Measurements from ENCODE around the gene C3orf85.

The C3orf85 gene

DNA sequence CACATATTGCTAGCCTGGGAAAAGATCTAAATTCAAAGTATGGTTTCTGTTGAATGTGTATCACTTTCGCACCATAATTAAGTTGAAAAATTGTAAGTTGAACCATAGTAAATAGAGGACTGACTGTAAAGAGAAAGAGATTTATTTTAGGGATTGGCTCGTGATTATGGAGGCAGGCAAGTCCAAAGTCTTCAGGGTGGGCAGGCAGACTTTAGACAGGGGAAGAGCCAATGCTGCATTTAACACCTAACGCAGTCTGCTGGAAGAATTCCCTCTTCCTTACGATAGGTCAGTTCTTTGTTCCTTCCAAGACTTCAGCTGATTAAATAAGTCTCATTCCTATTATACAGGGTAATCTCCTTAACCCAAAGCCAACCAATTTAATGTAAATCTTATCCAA, 15.8 kb downstream of the C3orf85 start:
- no peak for DNase-seq (ENCODE audit: low read depth, low spot score)

DNA sequence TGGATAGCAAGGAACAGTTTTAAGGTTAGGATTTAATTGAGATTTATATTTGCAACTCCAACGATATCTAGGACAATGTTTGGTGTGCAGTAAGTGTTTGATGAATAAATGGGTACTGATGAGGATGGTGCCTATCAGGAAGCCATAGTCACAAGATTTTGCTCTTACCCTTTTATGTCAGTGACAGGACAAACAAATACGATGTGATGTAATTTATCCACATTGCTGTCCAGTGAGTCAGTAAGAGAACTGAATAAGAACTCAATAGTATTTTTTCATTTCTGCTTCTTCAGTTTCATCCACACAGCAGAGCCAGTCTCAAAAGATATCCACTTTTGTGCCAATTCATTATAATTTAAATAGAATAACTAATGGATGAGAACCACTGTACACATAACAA, 18.5 kb downstream of the C3orf85 start:
- DNase-seq (ENCODE audit: low read depth, low spot score), result no peak

DNA sequence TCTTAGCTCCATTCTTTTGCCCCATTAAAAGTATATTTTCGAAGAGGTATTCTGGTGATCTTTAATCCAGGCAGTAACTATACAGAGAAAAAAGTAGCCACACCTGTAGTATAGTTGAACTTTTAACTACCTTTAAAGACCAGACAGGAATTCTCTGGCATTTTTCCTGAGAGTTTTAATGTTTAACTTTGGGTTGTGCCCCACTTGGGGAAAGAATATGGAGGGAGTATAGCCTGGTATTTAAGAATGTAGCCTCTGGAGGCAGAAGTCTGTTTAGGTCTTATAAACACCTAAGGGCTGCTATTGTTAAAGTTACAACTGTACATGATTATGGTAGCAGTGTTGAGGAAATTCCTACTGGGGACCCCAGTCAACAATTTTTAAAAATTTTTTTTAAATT, 19.3 kb downstream of the C3orf85 start:
- DNase-seq (ENCODE audit: low read depth, low spot score), result no peak

DNA sequence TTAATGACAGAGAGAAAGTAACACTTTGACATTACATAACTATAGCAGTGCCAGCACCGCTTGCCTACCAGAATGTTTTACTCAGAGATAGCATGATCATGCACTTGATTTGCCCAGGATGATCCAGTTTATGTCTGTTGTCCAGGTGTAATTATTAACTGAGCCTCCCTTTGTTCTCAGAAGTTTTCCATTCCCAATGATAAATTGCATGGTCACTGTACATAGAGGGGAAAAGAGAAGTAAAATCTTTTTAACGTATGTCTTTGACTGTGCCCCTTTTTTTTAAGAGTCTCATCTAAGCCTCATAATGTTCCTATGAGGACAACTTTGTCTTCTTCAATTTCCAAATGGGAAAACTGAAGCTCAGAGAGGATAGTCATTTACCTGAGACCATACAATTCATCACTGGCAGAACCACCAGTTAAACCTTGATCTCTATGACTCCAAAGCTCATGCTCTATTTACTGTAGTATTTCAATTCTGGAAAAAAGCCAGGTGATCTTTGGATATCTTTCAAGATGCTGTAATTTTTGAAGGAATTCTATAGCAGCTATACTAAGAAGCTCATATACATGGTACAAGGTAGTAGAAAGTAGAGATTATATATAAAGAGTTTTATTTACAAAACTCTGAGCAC, 25.1 kb downstream of the C3orf85 start:
- DNase-seq (ENCODE audit: low read depth, low spot score), result no peak

DNA sequence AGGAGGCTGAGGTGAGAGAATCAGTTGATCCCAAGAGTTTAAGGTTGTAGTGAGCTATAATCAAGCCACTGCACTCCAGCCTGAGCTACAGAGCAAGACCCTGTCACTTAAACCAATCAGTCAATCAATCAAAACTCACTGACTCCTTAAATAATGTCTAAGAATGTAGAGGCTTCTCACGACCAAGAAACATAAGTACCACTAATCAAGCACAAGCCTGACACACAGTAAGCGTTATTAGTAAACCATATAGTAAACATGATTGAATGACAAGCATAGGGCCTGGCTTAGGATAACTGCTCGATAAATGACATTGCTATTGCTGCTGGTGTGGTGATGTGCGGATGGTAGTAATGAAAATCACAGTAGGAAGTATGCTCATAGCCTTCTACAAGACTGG, 29.4 kb downstream of the C3orf85 start:
- DNase-seq (ENCODE audit: low read depth, low spot score), result no peak

DNA sequence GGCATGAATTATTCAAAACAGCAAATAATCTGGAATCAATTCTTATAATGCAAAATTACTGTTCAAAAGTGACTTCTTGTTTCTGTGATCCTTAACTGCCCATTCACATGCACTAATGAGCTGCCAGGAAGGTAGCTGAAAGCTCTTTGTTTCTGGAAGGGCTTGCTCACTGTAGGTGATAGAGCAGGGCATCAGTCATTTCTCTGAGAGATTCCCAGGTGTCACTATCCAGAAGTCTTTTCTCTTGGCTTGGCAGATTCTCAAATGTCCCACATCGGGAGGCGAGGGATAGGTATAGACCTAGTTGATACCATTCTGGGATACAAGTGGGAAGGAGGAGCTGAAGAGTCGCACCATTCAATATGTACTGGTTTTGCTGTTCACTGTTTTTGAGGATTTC, 35.0 kb downstream of the C3orf85 start:
- DNase-seq (ENCODE audit: low read depth, low spot score), result no peak

DNA sequence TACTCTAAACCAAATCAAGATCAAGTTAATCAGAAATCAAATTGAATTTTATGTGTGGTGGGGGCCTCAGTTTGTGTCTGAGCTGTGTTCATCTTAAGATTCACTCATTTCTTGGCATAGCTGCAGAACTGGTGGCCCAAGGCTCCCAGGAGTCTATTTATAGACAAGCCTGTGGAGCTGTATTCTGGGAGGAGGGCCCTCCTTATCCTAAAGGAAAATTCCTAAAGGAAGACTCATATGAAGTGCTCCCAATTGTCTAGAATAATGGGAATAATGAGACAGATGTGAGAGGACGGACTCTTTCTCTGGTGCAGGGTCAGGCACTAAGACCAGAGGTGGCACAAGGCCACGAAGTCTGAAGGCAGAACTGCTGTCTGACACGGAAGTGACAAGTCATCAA, 38.9 kb downstream of the C3orf85 start:
- no peak for DNase-seq (ENCODE audit: low read depth, low spot score)

DNA sequence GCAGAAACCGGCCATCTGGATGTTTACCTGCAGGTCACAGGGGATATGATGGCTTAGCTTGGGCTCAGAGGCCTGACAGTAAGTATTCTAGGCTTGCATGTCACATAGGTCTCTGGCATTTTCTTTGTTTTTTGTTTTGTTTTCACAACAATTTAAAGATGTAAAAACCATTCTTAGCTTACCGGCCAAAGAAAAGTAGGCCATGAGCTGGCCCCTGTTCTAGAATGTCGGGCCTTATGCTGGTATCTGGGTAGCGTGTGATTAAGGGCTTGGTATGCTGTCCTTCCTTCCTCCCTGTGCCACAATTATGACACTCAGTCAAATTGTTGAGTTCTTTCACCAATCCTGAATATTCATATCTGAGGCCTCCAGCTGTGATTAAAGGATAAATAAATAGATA, 40.2 kb downstream of the C3orf85 start:
- no peak for DNase-seq (ENCODE audit: low read depth, low spot score)

DNA sequence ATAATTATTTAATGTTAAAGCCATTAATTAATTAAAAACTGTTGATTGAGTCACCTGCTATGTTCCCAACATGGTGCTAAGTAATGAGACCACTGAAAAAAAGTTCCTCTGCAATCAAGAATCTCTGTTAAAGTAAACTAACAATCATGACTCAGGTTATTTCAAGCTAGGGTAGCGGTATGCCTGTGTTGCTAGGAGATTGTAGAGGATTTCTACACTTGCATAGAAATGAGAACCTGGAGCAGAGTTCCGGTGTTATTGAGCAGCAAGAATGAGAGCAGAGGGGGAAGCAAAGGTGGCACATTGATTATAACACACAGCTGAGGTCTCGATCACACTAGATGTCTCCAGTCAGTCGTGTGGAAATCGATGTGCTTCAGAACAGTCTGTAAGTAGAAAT, 41.4 kb downstream of the C3orf85 start:
- no peak for DNase-seq (ENCODE audit: low read depth, low spot score)

DNA sequence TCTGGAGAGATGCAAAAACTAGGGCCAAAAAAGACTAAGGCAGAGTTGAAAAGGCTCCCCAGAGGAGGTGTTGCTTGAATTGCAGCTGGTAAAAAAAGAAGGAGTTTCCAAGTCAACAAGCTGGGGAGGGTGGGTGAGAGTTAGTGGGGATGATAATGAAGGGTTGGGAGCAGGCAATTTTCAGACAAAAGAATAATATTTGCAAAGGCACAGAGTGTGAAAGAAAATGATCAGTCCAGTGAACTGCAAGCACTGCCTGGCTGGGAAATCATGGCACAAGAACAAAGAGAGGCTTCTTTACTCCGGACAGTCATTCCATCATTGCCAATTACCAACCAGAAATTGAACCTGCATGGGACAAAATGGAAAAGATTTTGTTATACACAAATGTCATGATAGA, 42.2 kb downstream of the C3orf85 start:
- DNase-seq (ENCODE audit: low read depth, low spot score), result no peak

DNA sequence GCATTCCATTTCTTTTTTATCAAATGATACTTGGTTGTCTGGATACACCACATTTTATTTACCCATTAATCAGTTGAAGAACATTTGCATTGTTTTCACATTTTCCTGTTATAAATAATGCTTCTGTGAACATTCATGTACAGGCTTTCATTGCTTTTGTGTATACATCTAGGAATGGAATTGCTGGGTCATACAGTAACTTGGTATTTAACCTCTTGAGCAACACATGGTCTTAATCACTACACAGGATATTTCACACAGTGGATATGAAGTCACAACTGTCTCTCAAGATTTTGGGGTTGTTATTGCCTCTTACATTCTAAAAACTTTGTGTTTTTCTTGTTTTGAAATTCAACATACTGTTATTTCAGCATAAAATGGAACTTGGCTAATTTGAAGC, 48.2 kb downstream of the C3orf85 start:
- DNase-seq (ENCODE audit: low read depth, low spot score), result no peak

DNA sequence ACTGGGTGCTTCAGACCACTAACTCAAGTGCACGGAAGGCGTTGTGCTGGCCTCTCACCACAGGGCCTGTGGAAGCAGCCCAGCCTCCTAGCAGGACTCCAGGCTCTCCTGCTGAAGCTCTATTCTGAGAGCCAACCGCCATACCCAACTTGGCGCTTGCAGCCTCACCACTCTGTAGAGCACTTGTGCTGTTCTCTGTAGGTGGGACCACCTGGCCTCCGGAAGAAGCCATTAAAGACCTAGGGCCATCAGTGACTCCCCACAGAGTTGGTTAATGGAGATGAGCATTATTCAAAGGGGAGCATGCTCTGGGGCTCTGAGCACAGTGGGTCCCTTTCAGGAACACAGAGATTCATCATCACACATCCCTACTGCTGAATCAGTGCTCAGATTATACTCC, 50.9 kb downstream of the C3orf85 start:
- no peak for DNase-seq (ENCODE audit: low read depth, low spot score)

DNA sequence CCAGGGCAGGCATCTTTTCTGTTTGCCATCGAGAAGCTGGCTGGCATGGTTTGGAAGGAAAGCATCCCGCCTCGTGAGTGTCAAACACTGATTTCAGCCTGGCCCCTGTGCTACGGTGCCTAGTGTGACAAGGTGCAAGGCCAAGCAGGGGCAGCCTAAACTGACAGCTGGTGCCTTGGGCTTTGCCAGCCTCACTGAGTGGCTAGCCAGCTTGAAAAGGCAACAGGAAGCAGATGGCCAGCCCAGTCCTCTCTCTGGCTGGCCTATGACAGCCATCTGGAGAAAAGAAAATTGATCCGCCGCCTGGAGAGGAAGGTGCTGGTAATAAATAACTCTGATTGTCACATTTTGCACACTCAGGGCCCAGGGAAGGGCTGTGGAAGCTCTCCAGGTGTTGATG, 52.2 kb downstream of the C3orf85 start:
- no peak for DNase-seq (ENCODE audit: low read depth, low spot score)

DNA sequence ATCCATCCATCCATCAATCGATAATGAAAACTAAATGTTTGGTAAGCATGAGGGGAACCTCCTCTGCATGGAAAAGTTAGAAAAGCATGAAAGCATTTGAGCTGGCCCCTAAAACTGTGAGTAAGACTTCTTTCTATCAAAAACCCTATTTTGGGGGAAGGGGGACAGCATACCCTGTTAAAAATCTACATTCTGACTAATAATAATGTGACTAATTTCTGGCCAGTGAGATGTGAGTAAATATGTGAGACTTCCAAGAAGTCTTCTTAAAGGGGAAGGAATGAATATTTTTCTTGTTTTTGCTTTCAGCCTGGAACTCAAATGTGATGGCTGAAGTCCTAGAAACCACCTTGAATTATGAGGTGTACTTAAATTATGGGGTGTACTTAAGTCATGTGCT, 54.9 kb downstream of the C3orf85 start:
- no peak for DNase-seq (ENCODE audit: low read depth, low spot score)

DNA sequence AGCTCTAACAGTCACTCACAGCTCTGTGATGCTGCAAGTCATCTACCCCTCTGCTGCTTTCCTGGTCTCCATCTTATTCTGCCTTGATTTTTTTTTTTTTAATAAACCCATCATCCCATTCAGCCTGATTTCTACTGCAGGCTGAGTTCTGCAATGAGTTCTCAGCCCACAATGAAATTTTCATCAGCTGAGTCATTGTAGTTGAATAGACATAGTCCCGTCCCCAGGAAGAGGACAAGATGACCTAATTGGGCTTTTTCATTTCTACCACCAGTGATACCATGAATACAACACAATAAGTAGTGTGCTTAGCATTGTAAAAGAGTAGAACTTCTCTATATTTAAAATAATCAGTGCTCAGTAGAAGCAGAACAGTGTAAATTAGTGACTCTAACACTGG, 59.3 kb downstream of the C3orf85 start:
- no peak for DNase-seq (ENCODE audit: low read depth, low spot score)
